HG03159 (cell line): ENCODE measurements around the gene CLCN1.
A peak's percentile ranks its signal among the peaks of the same experiment; 100 is the strongest.
"Not testable (repeated sequence)": the region's sequence is repeated elsewhere in the genome, so short reads cannot be mapped to it uniquely, and the experiment has no call there.

Experiments
- ATAC-seq: cut with Tn5 transposase; IDR thresholded peaks from one replicate; pipeline ENCODE4 v1.9.1; 2021; ENCODE audit warnings: mild to moderate bottlenecking, moderate library complexity; ENCODE audit not compliant: unreplicated experiment

CLCN1 gene

GRCh38 chr7:143383642-143383957 is 67.7 kb downstream of the CLCN1 start:
- no peak for ATAC-seq

GRCh38 chr7:143384148-143384547 is 68.2 kb downstream of the CLCN1 start:
- ATAC-seq = no peak

- ATAC-seq = no peak
Measured at GRCh38 chr7:143384661-143385631, 69.0 kb downstream of the CLCN1 start.

GRCh38 chr7:143385891-143386781 is 70.2 kb downstream of the CLCN1 start:
- peak; percentile 34 for ATAC-seq

GRCh38 chr7:143387156-143387975 is 71.5 kb downstream of the CLCN1 start:
- no peak for ATAC-seq

- ATAC-seq = no peak
Measured at GRCh38 chr7:143388051-143388450, 72.1 kb downstream of the CLCN1 start.

GRCh38 chr7:143388491-143389101 is 72.7 kb downstream of the CLCN1 start:
- ATAC-seq = no peak

- ATAC-seq = no peak
Measured at GRCh38 chr7:143389316-143390103, 73.6 kb downstream of the CLCN1 start.

- no peak for ATAC-seq
Measured at GRCh38 chr7:143390104-143390772, 74.3 kb downstream of the CLCN1 start.

GRCh38 chr7:143390773-143391317 is 74.9 kb downstream of the CLCN1 start:
- no peak for ATAC-seq

- ATAC-seq = no peak
Measured at GRCh38 chr7:143391462-143392404, 75.8 kb downstream of the CLCN1 start.

GRCh38 chr7:143392427-143392826 is 76.5 kb downstream of the CLCN1 start:
- not testable (repeated sequence) for ATAC-seq

GRCh38 chr7:143392875-143393266 is 77.0 kb downstream of the CLCN1 start:
- ATAC-seq = no peak

- ATAC-seq = no peak
Measured at GRCh38 chr7:143393267-143394041, 77.5 kb downstream of the CLCN1 start.

- no peak for ATAC-seq
Measured at GRCh38 chr7:143394068-143394467, 78.2 kb downstream of the CLCN1 start.

- ATAC-seq = no peak
Measured at GRCh38 chr7:143394777-143395176, 78.9 kb downstream of the CLCN1 start.
